Measurements from ENCODE around the gene BMAL1.

DNA sequence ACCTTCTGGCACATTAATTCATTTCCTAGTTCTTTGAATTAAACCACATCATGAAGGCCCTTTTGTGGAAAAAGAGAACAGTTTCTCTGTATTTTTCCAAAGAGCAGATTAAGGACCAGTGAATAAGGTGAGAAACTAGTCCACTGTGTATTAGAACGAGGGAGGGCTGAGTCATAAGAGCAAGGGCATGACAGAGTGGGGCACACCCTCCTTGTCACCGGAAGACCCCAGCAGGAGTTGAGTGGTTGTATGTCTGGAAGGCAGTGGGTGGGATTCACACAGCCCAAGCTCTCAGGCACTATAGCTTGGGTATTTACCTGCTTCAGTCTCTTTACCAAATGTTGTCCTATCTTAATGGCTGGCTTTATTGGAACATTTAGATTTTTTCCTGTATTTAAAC, 86.8 kb downstream of the BMAL1 start:
- TF ChIP-seq EZH2 (IDR thresholded peaks at IDR 0.05; ENCODE audit: low read length, missing control alignments): no peak
- TF ChIP-seq, protein P1, sequence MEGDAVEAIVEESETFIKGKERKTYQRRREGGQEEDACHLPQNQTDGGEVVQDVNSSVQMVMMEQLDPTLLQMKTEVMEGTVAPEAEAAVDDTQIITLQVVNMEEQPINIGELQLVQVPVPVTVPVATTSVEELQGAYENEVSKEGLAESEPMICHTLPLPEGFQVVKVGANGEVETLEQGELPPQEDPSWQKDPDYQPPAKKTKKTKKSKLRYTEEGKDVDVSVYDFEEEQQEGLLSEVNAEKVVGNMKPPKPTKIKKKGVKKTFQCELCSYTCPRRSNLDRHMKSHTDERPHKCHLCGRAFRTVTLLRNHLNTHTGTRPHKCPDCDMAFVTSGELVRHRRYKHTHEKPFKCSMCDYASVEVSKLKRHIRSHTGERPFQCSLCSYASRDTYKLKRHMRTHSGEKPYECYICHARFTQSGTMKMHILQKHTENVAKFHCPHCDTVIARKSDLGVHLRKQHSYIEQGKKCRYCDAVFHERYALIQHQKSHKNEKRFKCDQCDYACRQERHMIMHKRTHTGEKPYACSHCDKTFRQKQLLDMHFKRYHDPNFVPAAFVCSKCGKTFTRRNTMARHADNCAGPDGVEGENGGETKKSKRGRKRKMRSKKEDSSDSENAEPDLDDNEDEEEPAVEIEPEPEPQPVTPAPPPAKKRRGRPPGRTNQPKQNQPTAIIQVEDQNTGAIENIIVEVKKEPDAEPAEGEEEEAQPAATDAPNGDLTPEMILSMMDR (conservative IDR thresholded peaks at IDR 0.05 in 1 of 2, IDR thresholded peaks at IDR 0.05 in 1 of 2; ENCODE audit: low read depth in 1 of 2, low read length in 2 of 2): no peak

Data from fibroblast of lung (primary cell).